HG03432 (cell line): Measurements from ENCODE around the gene UBXN4.
"Not testable (repeated sequence)": the region's sequence is repeated elsewhere in the genome, so short reads cannot be mapped to it uniquely, and the experiment has no call there.

ENCODE experiments used
- ATAC-seq: cut with Tn5 transposase; IDR thresholded peaks from one replicate; pipeline ENCODE4 v1.9.1; 2021; ENCODE audit warnings: mild to moderate bottlenecking, moderate library complexity; ENCODE audit not compliant: unreplicated experiment

Gene UBXN4, protein sequence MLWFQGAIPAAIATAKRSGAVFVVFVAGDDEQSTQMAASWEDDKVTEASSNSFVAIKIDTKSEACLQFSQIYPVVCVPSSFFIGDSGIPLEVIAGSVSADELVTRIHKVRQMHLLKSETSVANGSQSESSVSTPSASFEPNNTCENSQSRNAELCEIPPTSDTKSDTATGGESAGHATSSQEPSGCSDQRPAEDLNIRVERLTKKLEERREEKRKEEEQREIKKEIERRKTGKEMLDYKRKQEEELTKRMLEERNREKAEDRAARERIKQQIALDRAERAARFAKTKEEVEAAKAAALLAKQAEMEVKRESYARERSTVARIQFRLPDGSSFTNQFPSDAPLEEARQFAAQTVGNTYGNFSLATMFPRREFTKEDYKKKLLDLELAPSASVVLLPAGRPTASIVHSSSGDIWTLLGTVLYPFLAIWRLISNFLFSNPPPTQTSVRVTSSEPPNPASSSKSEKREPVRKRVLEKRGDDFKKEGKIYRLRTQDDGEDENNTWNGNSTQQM

DNA sequence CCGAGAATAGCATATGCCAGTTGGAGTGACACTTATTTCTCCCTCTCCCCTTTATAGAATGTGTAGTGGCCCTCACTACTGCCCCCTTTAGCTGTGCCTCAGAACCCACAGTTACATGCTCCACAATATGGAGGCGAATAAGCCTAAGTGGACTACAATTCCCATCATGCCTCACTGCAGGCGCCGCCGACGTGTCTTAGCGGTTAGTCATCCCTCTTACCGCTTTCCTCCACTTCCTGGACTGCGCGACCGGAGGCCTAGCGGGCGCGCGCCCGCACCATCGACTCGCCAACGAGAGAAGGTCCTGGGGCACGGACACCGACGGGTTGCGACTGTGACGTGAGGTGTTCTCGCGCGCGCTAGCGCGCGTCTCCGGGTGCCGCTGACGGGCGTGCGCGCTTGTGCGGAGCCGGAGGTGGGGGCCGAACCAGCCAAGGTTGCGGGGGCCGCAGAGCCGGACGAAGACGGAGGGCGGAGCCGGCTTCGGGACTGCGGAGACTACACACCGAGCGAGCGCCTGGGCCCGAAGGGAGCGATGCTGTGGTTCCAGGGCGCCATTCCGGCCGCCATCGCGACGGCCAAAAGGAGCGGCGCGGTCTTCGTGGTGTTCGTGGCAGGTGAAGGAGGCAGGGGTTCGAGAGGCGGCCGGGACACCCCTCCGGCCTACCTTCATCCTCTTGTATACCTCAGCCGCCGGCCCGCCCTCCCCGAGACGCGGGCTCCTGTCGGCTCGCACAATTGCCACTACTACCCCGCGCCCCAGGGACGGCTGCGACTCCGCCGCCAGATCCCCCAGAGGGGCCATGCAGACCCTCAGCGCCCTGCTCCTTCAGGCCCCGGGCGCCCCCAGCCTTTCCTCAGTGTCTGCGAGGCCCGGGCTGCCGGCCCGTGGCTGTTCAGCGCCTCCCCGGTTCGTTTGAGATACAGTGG is at the start of gene UBXN4:
TSS of gene UBXN4 (plus strand) at position 461 of the 930 bp plus-strand sequence. CDS start at position 536, 75 bp downstream.
- ATAC-seq, result peak; percentile 94

DNA sequence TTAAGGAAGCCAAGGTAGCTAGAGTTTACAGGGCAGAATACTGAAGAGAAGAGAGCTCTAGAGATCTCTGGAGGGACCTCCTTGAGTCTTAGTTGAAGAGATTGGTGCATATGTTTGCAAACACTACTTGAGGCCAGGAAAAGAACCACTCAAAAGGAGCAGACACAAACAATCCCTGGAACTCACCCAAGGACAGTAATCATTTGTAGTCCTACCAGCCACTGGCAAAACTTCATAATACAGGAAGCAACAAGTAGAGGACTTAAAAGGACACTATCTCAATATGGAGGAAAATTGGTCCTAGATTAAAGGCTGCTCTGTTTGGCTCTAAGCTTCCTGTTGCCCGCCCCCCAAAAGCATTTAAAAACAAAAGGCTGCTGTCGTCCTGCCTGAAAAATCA is 46.9 kb upstream of the UBXN4 start:
- ATAC-seq, result no peak

DNA sequence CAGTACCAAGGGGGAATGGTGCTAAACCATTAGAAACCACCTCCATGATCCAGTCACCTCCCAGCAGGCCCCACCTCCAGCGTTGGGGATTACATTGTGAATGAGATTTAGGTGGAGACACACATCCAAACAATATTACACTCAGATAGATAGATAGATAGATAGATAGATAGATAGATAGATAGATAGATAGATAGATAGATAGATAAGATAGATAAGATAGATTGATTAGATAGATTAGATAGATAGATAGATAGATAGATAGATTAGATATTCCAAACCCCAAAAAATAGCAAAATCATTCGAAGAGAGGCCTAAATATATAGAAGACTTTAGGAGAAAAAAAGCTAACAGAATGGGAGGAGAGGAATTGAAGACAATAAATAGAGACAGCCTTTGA is 42.8 kb upstream of the UBXN4 start:
- no peak for ATAC-seq

DNA sequence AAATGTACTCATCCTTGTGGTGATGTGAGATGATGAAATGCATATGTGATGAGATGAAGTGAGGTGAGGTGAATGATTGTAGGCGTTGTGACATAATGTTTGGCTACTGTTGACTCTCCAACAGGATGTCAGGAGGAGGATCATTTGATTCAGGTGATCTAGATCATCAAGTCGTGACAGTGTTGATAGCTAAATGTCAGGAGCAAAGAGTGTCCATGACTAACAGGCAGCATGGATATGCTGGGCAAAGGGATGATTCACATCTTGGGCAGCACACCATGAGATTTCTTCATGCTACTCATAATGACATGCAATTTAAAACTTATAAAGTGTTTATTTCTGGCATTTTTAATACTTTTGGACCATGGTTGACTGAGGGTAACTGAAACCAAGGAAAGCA is 40.2 kb upstream of the UBXN4 start:
- no peak for ATAC-seq

DNA sequence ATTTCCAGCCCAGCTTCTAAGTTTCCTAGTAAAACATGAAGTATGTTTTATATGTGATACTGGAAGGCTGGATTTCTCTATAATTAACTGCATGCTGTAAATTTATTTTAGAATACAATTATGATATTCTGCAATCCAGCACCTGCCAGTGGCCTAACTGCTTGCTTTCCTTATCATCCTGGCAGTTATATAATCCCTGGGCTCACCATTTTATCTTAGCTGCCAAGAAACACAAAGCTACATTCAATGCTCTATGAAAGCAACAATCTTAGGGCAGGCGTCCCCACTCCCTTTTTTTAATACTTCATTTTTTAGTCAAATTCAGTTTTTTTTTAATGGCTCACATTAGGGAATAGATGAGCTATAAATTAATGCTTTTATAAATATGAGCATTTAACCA is 38.4 kb upstream of the UBXN4 start:
- no peak for ATAC-seq

DNA sequence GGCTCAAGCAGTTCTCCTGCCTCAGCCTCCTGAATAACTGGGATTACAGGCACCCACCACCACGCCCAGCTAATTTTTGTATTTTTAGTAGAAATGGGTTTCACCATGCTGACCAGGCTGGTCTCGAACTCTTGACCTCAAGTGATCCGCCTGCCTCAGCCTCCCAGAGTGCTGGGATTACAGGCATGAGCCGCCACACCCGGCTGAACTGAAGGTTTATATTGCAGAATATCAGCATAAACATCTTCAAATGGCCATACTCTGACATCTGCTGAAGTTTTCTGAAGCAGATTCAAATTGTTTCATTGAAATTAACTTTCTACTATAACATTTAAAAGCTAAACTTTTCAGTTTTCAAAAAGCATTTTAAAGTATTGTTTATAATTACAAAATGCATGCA is 37.6 kb upstream of the UBXN4 start:
- ATAC-seq, result not testable (repeated sequence)

DNA sequence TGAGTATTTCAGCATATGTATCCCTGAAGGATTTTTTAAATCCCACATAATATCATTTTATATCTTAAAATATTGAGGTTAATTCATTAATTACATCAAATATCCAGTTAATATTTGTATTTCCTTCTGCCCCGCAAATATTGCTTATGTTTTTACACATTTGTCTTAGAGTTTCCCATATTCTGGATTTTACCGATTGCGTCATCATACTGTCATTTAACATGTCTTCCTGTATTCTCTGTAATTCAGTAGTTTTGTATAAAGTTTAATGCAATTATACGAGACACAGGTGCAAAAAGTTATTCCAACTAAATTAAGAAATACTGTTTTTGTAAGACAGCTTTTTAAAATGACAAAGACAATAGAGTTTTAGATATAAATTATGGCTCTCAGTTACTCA is 33.5 kb upstream of the UBXN4 start:
- no peak for ATAC-seq

DNA sequence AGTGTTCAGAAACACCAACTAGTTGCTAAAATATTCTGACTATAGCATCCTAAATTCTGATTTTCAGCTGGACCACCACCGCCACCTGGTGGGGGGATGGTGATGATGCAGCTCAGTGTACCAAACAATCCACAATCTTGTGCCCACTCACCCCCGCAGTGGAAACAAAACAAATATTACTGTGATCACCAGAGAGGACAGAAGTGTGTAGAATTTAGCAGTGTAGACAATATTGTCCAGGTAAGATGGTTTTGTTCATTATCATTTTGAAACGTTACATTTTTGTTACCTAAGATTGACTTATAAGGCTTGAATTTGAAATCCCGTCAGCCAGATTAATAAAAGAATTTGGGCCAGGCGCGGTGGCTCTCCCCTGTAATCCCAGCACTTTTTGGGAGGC is 31.7 kb upstream of the UBXN4 start:
- peak; percentile 64 for ATAC-seq

DNA sequence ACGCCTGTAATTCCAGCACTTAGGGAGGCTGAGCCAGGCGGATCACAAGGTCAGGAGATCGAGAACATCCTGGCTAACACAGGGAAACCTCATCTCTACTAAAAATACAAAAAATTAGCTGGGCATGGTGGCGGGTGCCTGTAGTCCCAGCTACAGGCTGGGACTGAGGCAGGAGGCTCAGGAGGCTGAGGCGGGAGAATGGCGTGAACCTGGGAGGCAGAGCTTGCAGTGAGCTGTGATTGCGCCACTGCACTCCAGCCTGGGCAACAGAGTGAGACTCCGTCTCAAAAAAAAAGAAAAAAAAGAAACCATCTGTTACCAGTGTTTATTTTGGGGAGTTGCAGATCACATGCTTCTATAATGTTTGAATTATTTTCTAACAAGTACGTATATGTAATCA is 26.6 kb upstream of the UBXN4 start:
- ATAC-seq, result not testable (repeated sequence)

DNA sequence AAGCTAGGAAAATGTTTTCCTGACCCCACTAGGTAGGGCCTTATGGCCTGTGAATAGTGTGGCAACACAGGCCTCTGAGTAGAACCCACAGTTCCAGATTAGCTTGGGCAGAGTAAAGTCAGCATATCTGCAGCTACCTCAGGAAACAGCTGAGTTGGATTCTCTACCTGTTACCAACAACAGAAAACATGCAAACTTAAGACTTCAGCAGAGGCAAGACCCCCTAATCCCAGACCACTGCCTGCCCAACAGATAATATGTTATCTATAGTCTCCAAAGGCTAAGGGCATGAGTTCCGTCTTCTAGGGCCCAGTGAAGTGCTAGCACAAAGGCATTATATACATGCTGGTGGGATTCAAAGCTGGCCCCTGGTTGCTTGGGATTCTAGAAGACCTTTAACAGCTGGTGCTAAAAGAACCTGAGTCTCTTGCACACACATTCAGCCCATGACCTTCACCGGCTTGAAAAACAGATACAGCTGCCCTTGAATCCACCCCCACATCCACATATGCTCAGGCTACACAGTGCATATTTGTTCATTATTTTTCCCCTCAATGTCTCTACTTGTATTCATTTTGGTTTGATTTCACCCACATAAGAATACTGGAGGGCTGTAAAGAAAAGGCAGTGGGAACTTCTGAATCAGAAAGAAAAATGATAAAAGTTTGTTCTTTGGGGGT is 13.5 kb upstream of the UBXN4 start:
- ATAC-seq, result no peak

DNA sequence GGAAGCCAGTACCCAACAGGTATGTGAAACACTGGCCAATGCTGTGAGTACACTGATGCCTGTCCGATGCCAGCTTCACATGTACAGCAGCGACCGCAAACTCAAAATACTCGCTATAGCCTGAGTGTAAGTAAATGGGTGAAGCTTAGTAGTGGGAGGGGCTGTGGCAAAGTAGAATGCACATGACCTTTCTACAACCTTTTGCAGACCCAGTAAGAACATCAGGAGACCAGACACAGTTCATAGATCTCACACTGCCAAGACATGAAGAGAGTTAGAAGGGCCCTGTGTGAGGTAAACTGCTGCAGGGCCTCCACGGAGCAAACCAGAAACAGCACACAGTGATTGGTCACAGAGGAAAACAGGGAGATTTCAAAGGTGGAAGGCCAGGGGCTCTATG is 9.1 kb upstream of the UBXN4 start:
- no peak for ATAC-seq

DNA sequence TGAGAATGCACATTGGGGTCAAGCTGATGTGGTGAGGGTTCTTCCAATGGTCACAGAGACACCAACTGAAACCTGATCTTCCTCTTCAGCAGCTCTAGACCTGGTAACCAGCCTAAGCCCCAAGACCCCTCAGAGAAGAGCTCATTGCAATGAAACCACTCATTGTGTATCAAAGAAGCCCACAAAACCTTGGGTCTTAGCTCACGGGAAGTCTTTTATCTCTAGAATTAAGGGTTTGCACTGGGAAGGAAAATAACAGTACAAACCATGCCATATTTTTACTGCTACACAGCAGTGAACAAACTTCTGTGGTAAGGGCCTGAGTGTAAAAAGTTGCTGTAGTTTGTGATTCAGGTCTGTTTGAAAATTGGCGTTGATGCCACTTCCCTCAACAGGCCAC is 8.6 kb upstream of the UBXN4 start:
- ATAC-seq, result no peak

DNA sequence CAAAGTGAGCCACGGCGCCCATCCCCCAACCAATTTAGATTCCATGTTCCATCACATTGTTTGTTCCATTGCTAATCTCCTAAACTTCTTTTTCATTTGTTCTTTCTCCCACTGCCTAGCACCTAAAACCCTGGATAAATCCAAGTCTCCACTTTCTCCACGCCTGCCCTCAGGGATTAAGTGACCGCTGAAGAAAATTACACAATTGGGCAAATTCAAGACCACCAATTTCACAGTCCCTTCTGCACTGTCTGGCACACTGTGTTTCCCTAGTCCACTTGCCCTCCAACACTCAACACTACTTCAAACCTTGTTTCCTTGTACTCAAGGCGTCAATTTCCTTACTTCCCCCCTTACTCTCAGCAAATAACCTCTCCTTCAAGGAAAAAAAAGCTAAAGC is 5.1 kb upstream of the UBXN4 start:
- ATAC-seq, result no peak

DNA sequence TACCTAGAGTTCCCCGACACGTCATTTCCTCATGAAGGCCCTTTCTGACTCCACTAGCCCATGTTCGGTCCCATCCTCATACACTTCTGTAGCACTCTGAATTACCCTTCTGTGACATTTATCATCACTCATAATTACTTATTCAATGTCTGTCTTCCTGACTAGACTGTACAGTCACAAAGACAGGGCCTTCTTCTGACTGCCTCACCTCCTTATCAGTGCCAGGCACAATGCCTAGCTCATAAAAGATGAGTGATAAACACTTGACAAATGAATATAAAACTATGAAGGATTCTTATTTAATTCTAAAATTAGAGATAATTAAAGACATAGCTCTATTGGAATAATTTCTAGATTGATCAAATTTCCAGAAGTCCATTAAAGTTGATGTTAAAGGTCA is 1.4 kb upstream of the UBXN4 start:
- ATAC-seq, result no peak

DNA sequence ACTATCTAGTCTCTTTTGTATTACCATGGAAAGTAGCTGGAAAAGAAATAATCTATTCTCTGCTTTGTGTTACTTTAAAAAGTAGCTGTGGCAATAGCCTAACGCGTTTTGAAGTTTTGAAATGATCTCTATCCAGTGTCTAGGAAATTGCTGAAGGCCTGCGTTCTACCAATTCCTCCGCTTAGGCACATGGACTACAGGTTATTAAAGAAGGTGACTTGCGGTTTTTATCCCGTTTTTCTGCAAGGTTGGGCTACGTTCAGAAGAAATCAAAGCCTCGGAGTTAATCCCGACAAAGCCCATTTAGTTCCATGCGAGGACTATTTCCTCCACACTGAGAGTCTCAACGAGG is 636 bp upstream of the UBXN4 start:
- ATAC-seq, result no peak

DNA sequence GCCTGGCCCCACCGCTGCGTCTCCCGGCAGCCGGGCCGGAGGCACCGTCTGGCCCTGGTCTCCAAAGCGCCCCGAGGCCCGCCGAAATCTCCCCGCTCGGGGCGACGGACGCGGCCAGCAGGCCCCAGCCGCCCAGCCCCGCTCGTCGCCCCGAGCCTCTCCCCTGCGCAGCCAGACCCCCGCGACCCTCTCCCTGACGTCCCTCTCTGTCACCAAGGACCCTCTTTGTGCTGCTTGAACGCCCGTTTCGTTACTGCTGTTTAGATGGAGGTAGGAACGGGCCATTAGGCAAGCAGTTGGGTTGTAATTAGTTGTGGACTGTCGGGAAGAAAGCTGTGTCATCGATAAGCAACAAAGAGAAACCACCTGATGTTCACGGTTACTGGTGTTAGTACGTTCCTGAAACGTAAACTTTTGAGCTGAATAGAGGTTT is 686 bp downstream of the UBXN4 start:
- peak; percentile 27 for ATAC-seq

DNA sequence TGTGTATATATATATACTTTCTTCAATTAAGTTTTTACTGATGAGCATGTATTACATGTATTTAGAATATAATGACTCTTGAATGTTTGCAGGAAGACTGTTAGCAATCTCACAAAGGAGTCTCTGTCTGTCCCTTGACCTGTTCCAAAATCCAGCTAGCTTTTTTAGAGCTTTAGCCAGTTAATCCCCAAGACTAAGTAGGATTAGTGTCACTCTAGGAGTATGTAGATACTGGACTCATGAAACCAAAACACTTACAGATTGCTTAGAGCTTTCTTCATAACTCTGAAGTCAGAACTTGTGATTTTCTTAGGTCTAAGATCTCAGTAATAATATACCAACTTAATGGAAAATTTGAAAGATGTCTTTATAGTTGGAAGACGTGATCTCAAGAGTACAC is 2.2 kb downstream of the UBXN4 start:
- ATAC-seq, result no peak

DNA sequence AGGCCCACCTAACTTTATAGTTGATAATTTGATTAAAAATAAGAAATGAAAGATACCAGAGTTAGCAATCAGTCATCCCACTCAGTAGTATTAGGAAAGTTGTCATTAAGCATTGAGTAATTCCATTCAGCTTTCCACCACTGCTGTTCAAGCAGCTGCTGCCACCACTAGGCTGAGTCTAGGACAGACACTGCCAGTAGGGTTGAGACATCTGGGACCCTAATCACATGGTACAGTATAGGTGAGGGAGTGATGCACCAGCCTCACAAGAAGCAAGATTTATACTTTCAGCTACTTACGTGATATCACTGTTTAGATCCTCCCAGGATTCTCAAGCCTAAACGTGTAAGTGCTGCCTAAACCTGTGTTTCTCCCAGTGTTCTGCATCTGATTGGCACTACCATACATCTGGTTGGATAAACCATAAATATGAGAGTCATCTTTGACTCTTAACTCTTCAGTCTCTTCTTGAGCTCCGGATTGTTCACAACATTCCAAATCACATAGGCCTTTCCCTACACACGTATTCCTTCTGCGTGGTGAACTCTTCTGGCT is 3.2 kb downstream of the UBXN4 start:
- no peak for ATAC-seq

DNA sequence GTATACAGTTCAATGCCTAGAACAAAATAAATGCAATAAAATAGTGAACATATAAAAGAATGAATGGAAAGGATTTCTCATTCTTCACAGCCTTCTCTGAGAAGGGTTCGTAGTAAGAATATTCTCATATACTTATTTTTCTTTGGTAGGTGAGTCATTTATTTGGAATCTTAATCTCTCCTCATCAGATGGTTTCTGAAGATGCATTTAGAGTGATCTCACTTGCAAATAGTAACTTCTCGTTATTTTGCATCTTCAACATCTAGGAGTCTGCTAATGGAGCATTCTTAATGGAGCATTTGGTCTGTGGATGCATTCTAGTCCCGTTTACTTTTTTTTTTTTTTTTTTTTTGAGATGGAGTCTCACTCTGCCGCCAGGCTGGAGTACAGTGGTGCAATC is 3.9 kb downstream of the UBXN4 start:
- no peak for ATAC-seq

DNA sequence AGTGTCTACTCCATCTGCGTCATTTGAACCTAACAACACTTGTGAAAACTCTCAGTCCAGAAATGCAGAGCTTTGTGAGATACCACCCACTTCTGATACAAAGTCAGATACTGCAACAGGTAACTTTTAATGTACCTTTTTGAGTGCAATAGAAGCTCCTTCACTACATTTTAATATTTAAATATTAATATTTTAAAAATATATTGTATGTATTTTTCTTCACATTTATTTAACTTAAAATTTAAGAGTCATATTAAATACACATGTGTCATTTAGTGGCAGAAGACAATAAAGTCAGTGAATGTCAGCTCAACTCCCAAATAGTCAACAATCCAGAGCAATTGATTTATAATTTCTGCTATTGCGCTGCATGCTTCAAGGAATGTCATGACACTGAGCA is 13.9 kb downstream of the UBXN4 start:
- ATAC-seq, result no peak

DNA sequence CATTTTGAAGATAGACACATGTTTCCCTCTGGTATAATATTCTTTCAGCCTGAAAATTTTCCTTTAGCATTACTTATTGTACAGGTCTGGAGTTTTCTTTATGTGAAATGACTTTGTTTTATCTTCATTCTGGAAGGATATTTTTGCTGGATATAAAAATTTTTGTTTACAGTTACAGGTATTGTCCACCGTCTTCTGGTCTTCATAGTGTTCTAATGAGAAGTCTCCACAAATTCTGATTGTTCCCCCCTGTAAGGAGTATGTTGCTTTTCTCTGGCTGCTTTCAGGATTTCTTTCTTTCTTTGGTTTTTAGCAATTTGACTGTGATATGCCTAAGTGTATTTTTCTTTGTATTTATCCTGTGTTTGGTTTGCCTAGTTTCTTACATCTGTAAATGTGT is 15.0 kb downstream of the UBXN4 start:
- ATAC-seq, result no peak
